Left ventricle myocardium inferior (tissue), 1 donor: Measurements from ENCODE around the gene GLG1. TPM values are rescaled to one million over a fixed set of nuclear protein-coding genes. Genes with fewer than 3 reads are reported as not detected.
"Not testable (repeated sequence)": the region's sequence is repeated elsewhere in the genome, so short reads cannot be mapped to it uniquely, and the experiment has no call there.

Source experiments
- DNase-seq: peaks from one replicate; pipeline ENCODE4 v3.0.0-alpha.2; 2020
- H3K27ac ChIP-seq: fragments of 200-600 bp; replicated peaks from 2 replicates; pipeline ENCODE4 v1.8.0; 2021
- H3K27me3 ChIP-seq: fragments of 200-600 bp; 2 replicates; pipeline ENCODE4 v1.8.0; 2021; ENCODE audit warnings: low read depth
- H3K36me3 ChIP-seq: fragments of 200-600 bp; 2 replicates; pipeline ENCODE4 v1.8.0; 2021
- H3K4me1 ChIP-seq: fragments of 200-600 bp; 2 replicates; pipeline ENCODE4 v1.8.0; 2021
- H3K4me3 ChIP-seq: fragments of 200-600 bp; 2 replicates; pipeline ENCODE4 v1.8.0; 2021; ENCODE audit warnings: mild to moderate bottlenecking, moderate library complexity
- H3K9me3 ChIP-seq: fragments of 200-600 bp; replicated peaks from 2 replicates; pipeline ENCODE4 v1.8.0; 2021
- intact Hi-C: fragments of 100-400 bp; cut with micrococcal nuclease; formaldehyde crosslinking; loops from one replicate; pipeline ENCODE4 v1.11.0; 2022
- total RNA-seq: library from RNA; stranded (reverse); fragmentation: NEBNext Ultra II Directional; extraction: Animal tissue kit (Norgen Biotek cat#: 25700); gene quantifications from one replicate; pipeline ENCODE4 v1.2.1, GENCODE V29; 2021
- donor health status: DM: no; HTN: yes; CAD: no; lungs with severe emphysema.

Gene GLG1
- total RNA-seq, 1 donor from 2014 or later, result 72.7 TPM

- intact Hi-C loops, H3K4me3 ChIP-seq, H3K27ac ChIP-seq, DNase-seq, H3K4me1 ChIP-seq, H3K27me3 ChIP-seq, H3K36me3 ChIP-seq, H3K9me3 ChIP-seq: not testable (repeated sequence)
Measured at GRCh38 chr16:74412775-74413390, 194.0 kb downstream of the GLG1 start.

- H3K36me3 ChIP-seq, intact Hi-C loops, H3K9me3 ChIP-seq, H3K4me3 ChIP-seq, H3K27me3 ChIP-seq, H3K4me1 ChIP-seq, DNase-seq, H3K27ac ChIP-seq: not testable (repeated sequence)
Measured at GRCh38 chr16:74412138-74412774, 194.7 kb downstream of the GLG1 start.

DNA sequence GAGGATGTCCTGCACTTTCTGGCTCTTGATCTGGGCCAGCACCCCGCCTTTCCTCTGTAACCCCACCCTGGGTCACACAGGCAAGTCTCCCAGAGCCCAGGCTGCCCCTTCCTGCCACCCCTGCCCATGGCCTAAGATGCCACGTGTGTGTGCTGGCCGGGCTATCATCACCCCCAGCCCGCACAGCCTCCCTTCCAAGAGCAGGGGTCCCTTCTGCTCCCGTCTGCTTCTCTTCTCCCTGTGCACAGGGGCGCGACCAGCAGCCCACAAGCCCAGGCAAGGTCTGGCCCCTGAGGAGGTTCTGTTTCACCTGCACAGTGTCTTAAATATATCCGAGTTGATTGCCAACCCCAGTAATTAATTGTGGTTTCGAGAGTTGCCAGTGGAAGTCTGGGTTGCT lies 195.9 kb downstream of the GLG1 start:
- H3K27me3 ChIP-seq, DNase-seq, H3K4me3 ChIP-seq, H3K27ac ChIP-seq, H3K9me3 ChIP-seq, H3K36me3 ChIP-seq, H3K4me1 ChIP-seq, intact Hi-C loops: not testable (repeated sequence)

- H3K27me3 ChIP-seq, intact Hi-C loops, H3K27ac ChIP-seq, H3K9me3 ChIP-seq, H3K4me1 ChIP-seq, H3K4me3 ChIP-seq, DNase-seq, H3K36me3 ChIP-seq: not testable (repeated sequence)
Measured at GRCh38 chr16:74410057-74410957, 196.6 kb downstream of the GLG1 start.

GRCh38 chr16:74409185-74409981 lies 197.5 kb downstream of the GLG1 start:
- DNase-seq, intact Hi-C loops, H3K36me3 ChIP-seq, H3K27ac ChIP-seq, H3K4me3 ChIP-seq, H3K4me1 ChIP-seq, H3K27me3 ChIP-seq, H3K9me3 ChIP-seq: not testable (repeated sequence)

- H3K9me3 ChIP-seq, intact Hi-C loops, H3K27me3 ChIP-seq, H3K4me1 ChIP-seq, H3K36me3 ChIP-seq: not testable (repeated sequence)
- peak overlapping the region; percentile 89 for H3K27ac ChIP-seq
- DNase-seq, result peak; percentile 22
- peak overlapping the region; percentile 65 for H3K4me3 ChIP-seq
Measured at GRCh38 chr16:74407362-74407705, 199.6 kb downstream of the GLG1 start.

DNA sequence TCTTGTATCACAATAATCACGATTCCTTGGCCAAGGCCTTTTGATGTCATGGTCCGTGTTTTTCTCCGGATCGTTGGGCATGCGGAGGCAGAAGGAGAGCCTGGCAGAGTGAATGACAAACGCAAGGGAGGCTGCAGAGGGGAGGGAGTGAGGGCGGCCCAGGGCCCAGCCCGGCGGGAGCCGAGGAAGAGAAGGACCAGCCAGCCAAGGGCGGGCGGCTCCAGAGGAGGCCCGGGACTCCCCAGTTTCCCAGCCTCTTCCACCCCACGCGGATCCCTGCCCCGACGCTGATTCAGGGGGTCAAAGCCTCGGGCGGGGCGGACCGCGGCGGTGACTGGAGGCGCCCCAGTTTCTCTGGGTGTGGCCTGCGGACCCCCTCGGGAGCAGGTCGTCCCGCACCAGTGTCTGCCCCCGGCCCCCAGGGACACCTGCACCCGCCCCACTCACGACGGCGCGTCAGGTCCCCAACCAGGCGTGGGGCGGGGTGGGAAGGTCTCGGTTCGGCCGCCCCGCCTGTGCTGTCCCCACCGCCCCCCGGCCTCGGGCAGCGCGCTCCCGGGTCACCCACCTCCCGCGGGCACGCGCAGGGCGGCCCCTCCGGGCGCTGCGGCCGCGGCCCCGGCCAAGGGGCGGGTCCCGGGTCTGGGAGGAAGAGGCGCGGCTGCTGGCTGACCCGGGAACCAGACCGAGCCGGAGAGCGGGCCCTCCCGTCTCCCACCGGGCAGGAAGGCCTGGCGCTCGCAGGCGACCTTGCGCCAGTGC lies 200.1 kb downstream of the GLG1 start:
- H3K9me3 ChIP-seq, H3K4me1 ChIP-seq, H3K36me3 ChIP-seq, intact Hi-C loops, H3K27me3 ChIP-seq: not testable (repeated sequence)
- H3K27ac ChIP-seq, result peak overlapping the region; percentile 89
- H3K4me3 ChIP-seq, result peak overlapping the region; percentile 65
- peak; percentile 39 for DNase-seq

DNA sequence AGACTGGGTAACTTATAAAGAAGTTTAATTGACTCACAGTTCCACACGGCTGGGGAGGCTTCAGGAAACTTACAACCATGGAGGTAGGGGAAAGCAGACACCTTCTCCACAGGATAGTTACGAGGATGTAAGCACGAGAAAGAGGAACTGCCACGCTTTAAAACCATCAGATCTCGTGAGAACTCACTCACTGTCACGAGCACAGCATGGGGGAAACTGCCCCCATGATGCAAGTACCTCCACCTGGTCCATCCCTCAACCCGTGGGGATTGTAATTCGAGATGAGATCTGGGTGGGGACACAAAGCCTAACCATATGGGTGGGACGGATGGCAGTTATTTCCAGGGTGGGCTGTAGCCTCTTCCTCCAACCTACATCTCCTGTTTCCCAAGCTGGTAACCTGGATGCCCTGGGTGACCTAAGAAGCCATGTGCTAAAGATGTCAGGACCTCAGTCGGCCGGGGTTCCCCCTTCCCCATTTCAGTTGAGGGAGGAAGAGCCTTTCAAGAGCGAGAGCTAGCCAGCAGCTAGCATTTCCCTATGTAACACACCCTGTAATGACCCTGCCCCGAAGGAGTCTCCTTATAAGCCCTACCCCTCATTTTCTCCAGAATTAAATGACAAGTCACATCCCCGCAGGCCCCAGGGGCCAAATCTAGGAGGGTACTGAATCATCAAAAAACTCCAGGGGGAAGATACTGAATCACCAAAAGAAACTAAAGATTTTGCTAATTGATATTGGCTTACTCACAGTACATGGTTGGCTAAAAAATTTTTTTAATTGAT lies 202.6 kb downstream of the GLG1 start:
- H3K27me3 ChIP-seq, H3K9me3 ChIP-seq, H3K27ac ChIP-seq, intact Hi-C loops, H3K4me1 ChIP-seq, H3K36me3 ChIP-seq, H3K4me3 ChIP-seq, DNase-seq: not testable (repeated sequence)

GRCh38 chr16:74400238-74400637 lies 206.7 kb downstream of the GLG1 start:
- DNase-seq, H3K36me3 ChIP-seq, H3K9me3 ChIP-seq, H3K4me3 ChIP-seq, H3K27me3 ChIP-seq, H3K27ac ChIP-seq, H3K4me1 ChIP-seq, intact Hi-C loops: not testable (repeated sequence)

DNA sequence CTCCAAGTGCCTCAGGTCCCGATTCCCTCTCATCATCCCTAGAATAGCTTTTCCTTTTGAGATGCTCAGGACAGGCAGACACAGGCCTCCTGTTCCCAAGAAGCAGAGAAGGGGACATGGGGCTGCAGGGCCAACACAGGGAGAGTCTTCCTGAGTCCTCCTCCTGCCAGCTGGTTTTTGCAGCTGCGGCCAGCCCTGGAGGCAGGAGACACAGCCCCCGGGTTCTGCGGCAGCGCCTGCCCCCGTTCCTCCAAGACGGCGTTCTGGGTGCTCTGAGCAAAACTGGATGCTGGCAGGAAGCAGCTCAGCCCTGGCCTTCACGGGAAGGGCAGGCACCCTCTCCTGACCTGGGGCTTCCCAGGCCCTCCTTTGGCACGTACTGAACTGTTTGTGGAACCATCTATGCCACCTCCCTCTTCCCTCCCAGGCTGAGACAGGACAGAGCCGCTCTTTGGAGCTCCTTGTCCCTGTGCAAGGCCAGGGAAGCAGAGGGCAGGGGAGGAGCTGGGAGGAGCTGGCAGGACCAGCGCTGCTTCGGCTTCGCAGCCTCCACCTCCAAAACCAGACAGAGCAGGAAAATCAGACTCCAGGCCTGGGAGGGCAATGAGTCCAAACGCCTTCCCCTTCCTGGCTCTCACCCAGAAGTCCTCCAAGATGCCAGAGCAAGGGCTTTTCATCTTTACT lies 208.6 kb downstream of the GLG1 start:
- peak; percentile 26 for DNase-seq
- intact Hi-C loops, H3K4me1 ChIP-seq, H3K9me3 ChIP-seq, H3K4me3 ChIP-seq, H3K36me3 ChIP-seq, H3K27me3 ChIP-seq: not testable (repeated sequence)
- peak overlapping the region; percentile 44 for H3K27ac ChIP-seq
